H1 (cell line): ENCODE measurements around the gene TTC23. TPM values are rescaled to one million over a fixed set of nuclear protein-coding genes. Genes with fewer than 3 reads are reported as not detected.

Experiments used
- CTCF ChIA-PET: fragments of 300-600 bp; sonication (Branson Sonifier 250); formaldehyde crosslinking; loops from one replicate; lab custom pipeline; 2021; ENCODE audit not compliant: partially characterized antibody; lab: Charles Lee
- POLR2A ChIA-PET: fragments of 300-600 bp; sonication (Branson Sonifier 250); formaldehyde crosslinking; loops from one replicate; lab custom pipeline; 2021; ENCODE audit warnings: inconsistent platforms; ENCODE audit not compliant: partially characterized antibody; lab: Charles Lee
- DNase-seq, 2 experiments: peaks; one replicate each; pipeline versions ENCODE4 v3.0.0 to v3.0.0-alpha.2; 2010 to 2022; ENCODE audit warnings: low spot score in 2 of 2, low read depth in 1 of 2, mixed read lengths in 1 of 2
- FAIRE-seq: peaks from 2 replicates; lab custom pipeline; 2011; peaks lifted over from hg19 to GRCh38; lab: Jason Lieb, UNC
- H2AFZ ChIP-seq: 2 replicates; pipeline ENCODE4 v1.8.1; 2012; ENCODE audit warnings: low read length, inconsistent platforms
- H2AK5ac ChIP-seq: 2 replicates; pipeline ENCODE4 v1.6.1; 2013; ENCODE audit warnings: low read depth, low read length
- H2BK120ac ChIP-seq: replicated peaks from 2 replicates; pipeline ENCODE3; 2013; ENCODE audit warnings: low read depth, low read length, inconsistent platforms
- H2BK12ac ChIP-seq: 2 replicates; pipeline ENCODE4 v1.6.1; 2013; ENCODE audit warnings: low read depth, low read length
- H2BK15ac ChIP-seq: 2 replicates; pipeline ENCODE4 v1.6.1; 2013; ENCODE audit warnings: low read length
- H2BK20ac ChIP-seq: 2 replicates; pipeline ENCODE4 v1.6.1; 2013; ENCODE audit warnings: low read length
- H2BK5ac ChIP-seq: 2 replicates; pipeline ENCODE4 v1.6.1; 2013; ENCODE audit warnings: low read depth, low read length
- H3K14ac ChIP-seq: 2 replicates; pipeline ENCODE4 v1.6.1; 2013; ENCODE audit warnings: inconsistent platforms; ENCODE audit not compliant: insufficient read length
- H3K18ac ChIP-seq: 2 replicates; pipeline ENCODE4 v1.6.1; 2013; ENCODE audit warnings: low read length; ENCODE audit errors: extremely low read depth
- H3K23ac ChIP-seq: 2 replicates; pipeline ENCODE4 v1.6.1; 2013; ENCODE audit warnings: inconsistent platforms; ENCODE audit not compliant: insufficient read length
- H3K23me2 ChIP-seq: 2 replicates; pipeline ENCODE4 v1.6.1; 2013; ENCODE audit warnings: low read depth, low read length
- H3K27ac ChIP-seq: 2 replicates; pipeline ENCODE4 v1.6.1; 2011; ENCODE audit warnings: low read depth, low read length, inconsistent platforms
- H3K27me3 ChIP-seq, 4 experiments: replicated peaks in 1 of 4; 1 replicate in 1 of 4; 2 replicates in 3 of 4; pipeline versions ENCODE4 v1.6.1 to v1.8.1; 2011 to 2013; ENCODE audit warnings: low read length in 3 of 4, mild to moderate bottlenecking in 3 of 4, inconsistent platforms in 2 of 4, mixed read lengths in 2 of 4, moderate library complexity in 1 of 4; ENCODE audit not compliant: control insufficient read depth in 3 of 4, insufficient read depth in 3 of 4; ENCODE audit errors: extremely low read depth in 1 of 4
- H3K36me3 ChIP-seq, 4 experiments: 2 replicates each; pipeline versions ENCODE4 v1.6.1 to v1.8.1; 2011 to 2013; ENCODE audit warnings: mild to moderate bottlenecking in 4 of 4, low read length in 3 of 4, moderate library complexity in 2 of 4, control low read depth in 1 of 4, inconsistent platforms in 1 of 4; ENCODE audit not compliant: insufficient read depth in 4 of 4, control insufficient read depth in 2 of 4
- H3K4ac ChIP-seq: replicated peaks from 2 replicates; pipeline ENCODE3; 2013; ENCODE audit warnings: low read length, low read depth, mixed read lengths, inconsistent platforms; ENCODE audit not compliant: insufficient read length
- H3K4me1 ChIP-seq, 4 experiments: replicated peaks in 1 of 4; 1 replicate in 1 of 4; 2 replicates in 3 of 4; pipeline versions ENCODE4 v1.6.1 to v1.8.1; 2011 to 2013; ENCODE audit warnings: low read length in 3 of 4, inconsistent platforms in 2 of 4, mixed read lengths in 1 of 4; ENCODE audit not compliant: insufficient read depth in 4 of 4, control insufficient read depth in 3 of 4
- H3K4me2 ChIP-seq, 2 experiments: 2 replicates each; pipeline versions ENCODE4 v1.6.1 to v1.8.1; 2011 to 2013; ENCODE audit warnings: low read depth in 2 of 2, low read length in 2 of 2, control low read depth in 1 of 2, inconsistent platforms in 1 of 2, mild to moderate bottlenecking in 1 of 2; ENCODE audit not compliant: insufficient read depth in 1 of 2
- H3K4me3 ChIP-seq, 4 experiments: fragments of 200-600, 300-600 bp in 1 of 4; sonication (generic), shearing (Covaris generic), sonication (Bioruptor Twin) in 1 of 4; 2 replicates each; pipeline versions ENCODE4 v1.5.1 to v1.8.1; 2011 to 2016; ENCODE audit warnings: low read length in 4 of 4, low read depth in 3 of 4, control low read depth in 2 of 4, inconsistent platforms in 2 of 4, mild to moderate bottlenecking in 2 of 4, mixed read lengths in 1 of 4, moderate library complexity in 1 of 4; ENCODE audit not compliant: insufficient read depth in 2 of 4; ENCODE audit errors: extremely low read depth in 1 of 4
- H3K56ac ChIP-seq: replicated peaks from 2 replicates; pipeline ENCODE3; 2013; ENCODE audit warnings: low read depth, mild to moderate bottlenecking, mixed read lengths, low read length, inconsistent platforms; ENCODE audit not compliant: insufficient read length
- H3K79me1 ChIP-seq: 2 replicates; pipeline ENCODE4 v1.6.1; 2013; ENCODE audit warnings: low read depth, low read length, control low read depth
- H3K79me2 ChIP-seq, 2 experiments: 2 replicates each; pipeline versions ENCODE4 v1.6.1 to v1.8.1; 2012 to 2013; ENCODE audit warnings: low read length in 2 of 2, mild to moderate bottlenecking in 2 of 2, inconsistent platforms in 1 of 2; ENCODE audit not compliant: insufficient read depth in 2 of 2, control insufficient read depth in 1 of 2
- H3K9ac ChIP-seq, 4 experiments: replicated peaks in 1 of 4; 1 replicate in 1 of 4; 2 replicates in 3 of 4; pipeline versions ENCODE4 v1.6.1 to v1.8.1; 2011 to 2013; ENCODE audit warnings: low read depth in 3 of 4, low read length in 3 of 4, control low read depth in 2 of 4, mild to moderate bottlenecking in 2 of 4, moderate library complexity in 2 of 4, inconsistent platforms in 1 of 4; ENCODE audit errors: extremely low read depth in 1 of 4
- H3K9me3 ChIP-seq, 2 experiments: 2 replicates each; pipeline versions ENCODE4 v1.6.1 to v1.8.1; 2012 to 2013; ENCODE audit warnings: mild to moderate bottlenecking in 2 of 2, moderate library complexity in 2 of 2, control low read depth in 1 of 2, inconsistent platforms in 1 of 2, low read depth in 1 of 2, low read length in 1 of 2, mixed read lengths in 1 of 2; ENCODE audit not compliant: insufficient read depth in 2 of 2
- H4K20me1 ChIP-seq, 2 experiments: replicated peaks in 1 of 2; 2 replicates each; pipeline versions ENCODE3 to v1.8.1; 2011 to 2013; ENCODE audit warnings: inconsistent platforms in 2 of 2, low read length in 2 of 2, mild to moderate bottlenecking in 1 of 2; ENCODE audit not compliant: insufficient read depth in 2 of 2, control insufficient read depth in 1 of 2
- H4K5ac ChIP-seq: 2 replicates; pipeline ENCODE4 v1.6.1; 2013; ENCODE audit warnings: low read length, low read depth, mixed read lengths, inconsistent platforms; ENCODE audit not compliant: insufficient read length
- H4K8ac ChIP-seq: 2 replicates; pipeline ENCODE4 v1.8.0; 2013; ENCODE audit warnings: mild to moderate bottlenecking, moderate library complexity, low read length, inconsistent platforms; ENCODE audit not compliant: insufficient read depth; ENCODE audit errors: extremely low read depth
- H4K91ac ChIP-seq: replicated peaks from 2 replicates; pipeline ENCODE3; 2013; ENCODE audit warnings: low read length, mixed read lengths, inconsistent platforms; ENCODE audit not compliant: insufficient read length
- ASH2L ChIP-seq: fragments of 200-600, 300-600 bp; sonication (generic); IDR thresholded peaks from one replicate; pipeline ENCODE4 v1.7.1; 2017; ENCODE audit warnings: low read length
- ATF3 ChIP-seq: IDR thresholded peaks from 2 replicates; pipeline ENCODE4 v1.6.1; 2011; ENCODE audit warnings: low read depth, mild to moderate bottlenecking, low read length; ENCODE audit not compliant: insufficient read depth
- CEBPB ChIP-seq: IDR thresholded peaks from 2 replicates; pipeline ENCODE4 v1.6.1; 2012; ENCODE audit warnings: low read depth, low read length
- EP300 ChIP-seq, 2 experiments: IDR thresholded peaks; 1 replicate in 1 of 2; 2 replicates in 1 of 2; pipeline ENCODE4 v1.6.1; 2011 to 2012; ENCODE audit warnings: low read depth in 2 of 2, low read length in 2 of 2, mild to moderate bottlenecking in 2 of 2, borderline replicate concordance in 1 of 2, inconsistent platforms in 1 of 2, moderate library complexity in 1 of 2
- FOSL1 ChIP-seq: IDR thresholded peaks from 2 replicates; pipeline ENCODE4 v1.6.1; 2011; ENCODE audit warnings: mild to moderate bottlenecking, low read depth, low read length, moderate library complexity; ENCODE audit not compliant: insufficient read depth
- GTF2F1 ChIP-seq: IDR thresholded peaks from 2 replicates; pipeline ENCODE4 v1.6.1; 2012; ENCODE audit warnings: low read depth, low read length, improper control_type of control experiment, borderline replicate concordance
- KDM1A ChIP-seq: fragments of 200-600, 300-600 bp; sonication (generic); IDR thresholded peaks from 2 replicates; pipeline ENCODE4 v1.7.1; 2016; ENCODE audit warnings: mild to moderate bottlenecking, low read length, borderline replicate concordance
- MAFK ChIP-seq: IDR thresholded peaks from 2 replicates; pipeline ENCODE4 v1.6.1; 2012; ENCODE audit warnings: low read depth, mild to moderate bottlenecking, improper control_type of control experiment, low read length
- NANOG ChIP-seq: IDR thresholded peaks from 2 replicates; pipeline ENCODE4 v1.6.1; 2011; ENCODE audit warnings: low read length, low read depth, mild to moderate bottlenecking, inconsistent platforms; ENCODE audit not compliant: insufficient read depth, poor library complexity, severe bottlenecking
- RAD21 ChIP-seq, 2 experiments: IDR thresholded peaks in 1 of 2; conservative IDR thresholded peaks in 1 of 2; 2 replicates each; pipeline ENCODE4 v1.6.1; 2011; ENCODE audit warnings: low read depth in 2 of 2, low read length in 2 of 2, improper control_type of control experiment in 1 of 2, inconsistent platforms in 1 of 2, mild to moderate bottlenecking in 1 of 2, moderate library complexity in 1 of 2
- SP2 ChIP-seq: IDR thresholded peaks from 2 replicates; pipeline ENCODE4 v1.6.1; 2012; ENCODE audit warnings: mild to moderate bottlenecking, low read length, inconsistent platforms
- SRF ChIP-seq: IDR thresholded peaks from 2 replicates; pipeline ENCODE4 v1.6.1; 2011; ENCODE audit warnings: mild to moderate bottlenecking, low read depth, low read length, moderate library complexity
- WGBS, 2 experiments: shearing (Covaris generic) in 1 of 2; methylation state at CpG; one replicate each; pipeline versions ENCODE4 v1.1.6 to v1.1.7; 2013 to 2015; ENCODE audit warnings: low lambda C conversion rate in 2 of 2, mixed read lengths in 2 of 2, inconsistent platforms in 1 of 2, low coverage in 1 of 2, missing lambda C conversion rate in 1 of 2; ENCODE audit not compliant: insufficient replicate concordance in 2 of 2, insufficient coverage in 1 of 2, insufficient read length in 1 of 2; ENCODE audit errors: extremely low coverage in 1 of 2, missing lambda C conversion rate in 1 of 2; 5-methylcytosine and 5-hydroxymethylcytosine counted together
- polyA plus RNA-seq, 7 experiments: library from polyadenylated mRNA; depleted of rRNA in 3 of 7; stranded (reverse) in 5 of 7; unstranded in 2 of 7; fragments of >200 nt in 5 of 7; fragments of 200-250 nt in 2 of 7; gene quantifications; 1 replicate in 5 of 7; 2 replicates in 1 of 7; 4 replicates in 1 of 7; pipeline versions ENCODE4 v1.2.1 to v1.2.3, GENCODE V29; 2011 to 2013; ENCODE audit warnings: missing spikeins in 2 of 7, mixed read lengths in 2 of 7
- total RNA-seq: library from RNA; stranded (reverse); fragmentation: NEBNext Ultra II Directional; extraction: Animal tissue kit (Norgen Biotek cat#: 25700); gene quantifications from 2 replicates; pipeline ENCODE4 v1.2.1, GENCODE V29; 2021

Gene TTC23
- total and polyA plus RNA-seq, 2 of the 8 experiments (the other 6 are each of a cell fraction or from before 2014, with no cell fraction given), result 4.8 to 23.0 TPM

GRCh38 chr15:99149366-99149765, 100.0 kb downstream of the TTC23 start:
- no peak overlapping the region for H4K8ac ChIP-seq
- no peak overlapping the region for H2AK5ac ChIP-seq
- H3K23me2 ChIP-seq, result no peaks in the 10 kb centered on the region
- no peak overlapping the region for H3K4ac ChIP-seq
- WGBS, 2 experiments, result 94% methylated on average over 4 of the region's 4 CpGs; no CpG with 5 or more reads in 1 of the 2 experiments
- peaks cover 0 to 4% (median 3%) of the 10 kb centered on the region in 4 experiments; a peak in 5 of 7 replicates for H3K4me1 ChIP-seq
- no peaks in the 10 kb centered on the region for H3K79me1 ChIP-seq
- DNase-seq (no peak), FAIRE-seq (no peak)
- no peak overlapping the region for H3K9ac ChIP-seq
- no peaks in the 10 kb centered on the region for H3K27me3 ChIP-seq
- no peaks in the 10 kb centered on the region for H3K79me2 ChIP-seq
- no peaks in the 10 kb centered on the region for H4K20me1 ChIP-seq
- no peak overlapping the region for H3K4me2 ChIP-seq
- ChIA-PET POLR2A (no interaction called here), CTCF (interaction anchor here (1.0 kb wide), 1 partner anchor 14 kb away, joined by 4 read pairs; no protein-coding TSS in a partner anchor)
- H2BK15ac ChIP-seq, result no peak overlapping the region
- no peak overlapping the region for H2BK12ac ChIP-seq
- no peak overlapping the region for H3K56ac ChIP-seq
- no peak overlapping the region for H2BK20ac ChIP-seq
- H3K23ac ChIP-seq, result no peak overlapping the region
- no peak overlapping the region for H3K14ac ChIP-seq
- H2AFZ ChIP-seq, result no peak overlapping the region
- no peak overlapping the region for H3K4me3 ChIP-seq
- no peaks in the 10 kb centered on the region for H3K9me3 ChIP-seq
- no peak overlapping the region for H3K27ac ChIP-seq
- H2BK5ac ChIP-seq, result no peak overlapping the region
- no peak overlapping the region for H4K91ac ChIP-seq
- no peak overlapping the region for H3K18ac ChIP-seq
- no peak overlapping the region for H2BK120ac ChIP-seq
- H4K5ac ChIP-seq, result no peak overlapping the region
- no peaks in the 10 kb centered on the region for H3K36me3 ChIP-seq
- TF ChIP-seq SRF (no peak), EP300 (IDR thresholded peaks at IDR 0.05; ENCODE audit: borderline replicate concordance in 1 of 2, low read depth in 2 of 2, low read length in 2 of 2) (no peak), ASH2L (no peak), MAFK (no peak), ATF3 (no peak), KDM1A (no peak), FOSL1 (no peak), CEBPB (no peak), RAD21 (IDR thresholded peaks at IDR 0.05 in 1 of 2, conservative IDR thresholded peaks at IDR 0.05 in 1 of 2; ENCODE audit: low read depth in 2 of 2, low read length in 2 of 2) (no peak), SP2 (no peak), NANOG (no peak), GTF2F1 (no peak)
